ENCODE data around the gene LAMB4. TPM values are rescaled to one million over a fixed set of nuclear protein-coding genes. Genes with fewer than 3 reads are reported as not detected.

The LAMB4 gene
- polyA plus RNA-seq, 1 donor, result 0.42 TPM

DNA sequence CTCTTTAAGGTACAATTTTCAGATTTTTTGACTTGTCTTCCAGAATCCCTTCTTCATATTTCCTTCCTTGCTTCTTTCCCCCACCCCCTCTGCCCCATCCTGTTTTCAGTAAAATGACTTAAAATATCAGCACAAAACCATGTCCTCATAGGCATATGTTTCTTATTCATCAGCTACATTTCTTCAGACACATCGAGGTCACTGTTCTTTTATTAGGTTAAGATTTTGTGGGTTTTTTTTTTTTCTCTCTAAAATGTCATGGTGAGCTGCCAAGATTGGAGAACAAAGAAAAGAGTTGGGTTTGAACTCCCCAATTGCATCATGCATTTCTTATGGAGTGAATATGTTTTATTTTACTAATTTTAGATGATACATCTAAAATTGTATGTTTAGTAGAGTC, 35.8 kb downstream of the LAMB4 start:
- no peaks in the 10 kb centered on the region for H3K9me3 ChIP-seq (ENCODE audit: control insufficient read depth, low read depth, low read length)
- H3K27ac ChIP-seq (ENCODE audit: low read length), result peak overlapping the region; percentile 76
- H3K36me3 ChIP-seq (ENCODE audit: control insufficient read depth, insufficient read depth, low read length), result no peaks in the 10 kb centered on the region
- peaks cover 20% of the 10 kb centered on the region for H3K4me1 ChIP-seq (ENCODE audit: control insufficient read depth, insufficient read depth, low read length)
- H3K4me3 ChIP-seq (ENCODE audit: low read length), result no peak overlapping the region
- no peaks in the 10 kb centered on the region for H3K27me3 ChIP-seq (ENCODE audit: control insufficient read depth, insufficient read depth, low read length)
- DNase-seq, result no peak
- WGBS (ENCODE audit: insufficient coverage, low lambda C conversion rate), result no CpG with 5 or more reads among the region's 1 CpG

DNA sequence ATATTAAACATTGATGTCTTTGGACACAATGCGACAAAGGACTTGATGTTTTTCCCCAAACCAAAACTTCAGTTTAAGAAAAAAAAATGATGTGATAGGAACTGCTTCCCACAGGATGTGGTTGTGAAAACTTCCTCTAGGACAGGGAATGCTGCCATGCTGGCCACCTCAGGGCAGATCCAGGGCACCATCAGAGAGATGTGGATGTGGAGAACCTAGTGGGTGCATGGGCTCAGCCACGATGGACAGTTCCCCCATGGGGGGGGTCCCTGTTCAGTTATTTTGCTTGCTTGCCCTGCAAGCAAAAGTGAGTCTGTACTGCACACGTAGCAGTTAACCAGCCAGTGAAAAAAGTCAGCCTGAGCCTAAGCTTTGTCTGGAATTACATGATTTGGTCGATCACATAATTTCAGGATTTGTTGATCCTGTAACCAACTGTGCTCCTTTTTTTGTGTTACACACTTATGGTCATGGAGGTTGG, 36.3 kb downstream of the LAMB4 start:
- Histone ChIP-seq H3K27me3 (ENCODE audit: control insufficient read depth, insufficient read depth, low read length) (no peaks in the 10 kb centered on the region), H3K4me1 (ENCODE audit: control insufficient read depth, insufficient read depth, low read length) (peaks cover 24% of the 10 kb centered on the region), H3K36me3 (ENCODE audit: control insufficient read depth, insufficient read depth, low read length) (no peaks in the 10 kb centered on the region), H3K27ac (ENCODE audit: low read length) (peak overlapping the region; percentile 76), H3K9me3 (ENCODE audit: control insufficient read depth, low read depth, low read length) (no peaks in the 10 kb centered on the region), H3K4me3 (ENCODE audit: low read length) (no peak overlapping the region)
- no peak for DNase-seq
- no CpG with 5 or more reads among the region's 4 CpGs for WGBS (ENCODE audit: insufficient coverage, low lambda C conversion rate)

DNA sequence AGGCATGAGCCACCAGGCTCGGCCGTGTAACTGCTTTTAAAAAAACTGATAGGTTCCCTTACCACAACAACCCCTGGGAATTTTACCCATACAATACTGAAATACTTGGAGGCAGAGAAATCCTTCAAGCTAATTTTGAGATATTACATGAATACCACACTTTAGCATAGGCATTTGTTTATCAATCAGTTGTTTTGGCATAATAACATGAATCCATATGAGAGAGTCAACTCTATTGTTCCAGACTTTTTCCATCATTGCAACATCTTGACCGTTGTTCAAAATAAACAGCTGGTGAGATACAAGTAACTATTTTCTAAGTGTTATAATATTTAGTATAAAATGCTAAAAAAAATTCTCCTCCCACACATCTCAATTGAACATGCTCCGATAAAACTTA, 36.8 kb downstream of the LAMB4 start:
- 80% methylated on average over 1 of the region's 4 CpGs for WGBS (ENCODE audit: insufficient coverage, low lambda C conversion rate)
- H3K27ac ChIP-seq (ENCODE audit: low read length), result no peak overlapping the region
- no peak overlapping the region for H3K4me3 ChIP-seq (ENCODE audit: low read length)
- no peaks in the 10 kb centered on the region for H3K36me3 ChIP-seq (ENCODE audit: control insufficient read depth, insufficient read depth, low read length)
- peaks cover 30% of the 10 kb centered on the region for H3K4me1 ChIP-seq (ENCODE audit: control insufficient read depth, insufficient read depth, low read length)
- DNase-seq, result no peak
- H3K9me3 ChIP-seq (ENCODE audit: control insufficient read depth, low read depth, low read length), result no peaks in the 10 kb centered on the region
- no peaks in the 10 kb centered on the region for H3K27me3 ChIP-seq (ENCODE audit: control insufficient read depth, insufficient read depth, low read length)

DNA sequence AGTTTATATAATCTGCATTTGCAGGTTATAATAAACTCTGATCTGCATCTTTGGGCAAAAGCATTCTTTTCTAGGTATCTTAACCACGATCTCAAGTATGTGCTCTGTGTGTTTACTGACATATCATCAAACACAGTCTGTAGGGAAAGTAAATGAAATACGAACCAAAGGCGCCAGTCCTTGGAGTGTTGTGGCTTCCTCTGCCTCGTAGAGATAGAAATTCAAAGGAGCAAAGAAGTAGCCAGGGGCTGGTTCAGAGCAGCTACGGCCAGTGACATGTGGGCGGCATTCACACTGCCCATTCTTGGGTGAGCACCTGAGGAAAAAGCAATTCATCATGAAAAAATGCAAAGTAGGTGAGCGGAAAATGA, 38.7 kb downstream of the LAMB4 start:
- Histone ChIP-seq H3K9me3 (ENCODE audit: control insufficient read depth, low read depth, low read length) (no peaks in the 10 kb centered on the region), H3K27ac (ENCODE audit: low read length) (no peak overlapping the region), H3K4me1 (ENCODE audit: control insufficient read depth, insufficient read depth, low read length) (peaks cover 44% of the 10 kb centered on the region), H3K36me3 (ENCODE audit: control insufficient read depth, insufficient read depth, low read length) (no peaks in the 10 kb centered on the region), H3K4me3 (ENCODE audit: low read length) (no peak overlapping the region), H3K27me3 (ENCODE audit: control insufficient read depth, insufficient read depth, low read length) (no peaks in the 10 kb centered on the region)
- DNase-seq, result no peak
- no CpG with 5 or more reads among the region's 7 CpGs for WGBS (ENCODE audit: insufficient coverage, low lambda C conversion rate)

DNA sequence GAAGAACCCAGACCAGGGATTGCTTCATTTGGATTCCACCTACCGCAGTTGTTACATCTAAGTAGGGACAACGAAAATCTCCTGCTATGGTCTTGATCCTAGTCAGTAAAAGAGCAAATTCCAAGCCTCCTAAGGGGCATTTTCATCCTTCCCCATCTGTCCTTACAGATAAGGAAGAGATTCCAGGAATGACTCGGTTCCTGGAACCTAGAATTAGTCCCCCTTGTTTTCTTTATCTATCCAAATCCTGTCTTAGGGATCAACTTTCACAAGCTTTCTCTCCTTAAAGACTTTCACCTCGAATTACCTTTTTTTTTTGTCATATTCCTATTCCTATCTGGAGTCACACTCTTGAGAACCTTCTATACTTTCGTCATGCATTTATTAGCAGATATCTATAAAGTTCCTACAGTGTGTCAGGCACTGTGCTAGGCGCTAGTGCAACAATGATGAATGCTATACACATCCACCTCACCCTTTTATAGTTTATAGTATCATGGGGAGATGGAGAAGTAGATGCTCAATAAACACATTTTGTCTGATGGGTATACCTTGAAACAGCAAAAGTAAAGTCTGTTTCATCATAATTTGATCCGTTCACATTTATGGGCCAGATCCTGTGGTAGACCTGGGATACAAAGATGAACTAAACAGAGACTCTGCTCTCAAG, 39.2 kb downstream of the LAMB4 start:
- H3K27ac ChIP-seq (ENCODE audit: low read length), result no peak overlapping the region
- H3K9me3 ChIP-seq (ENCODE audit: control insufficient read depth, low read depth, low read length), result no peaks in the 10 kb centered on the region
- H3K4me3 ChIP-seq (ENCODE audit: low read length), result no peak overlapping the region
- no peak for DNase-seq
- H3K27me3 ChIP-seq (ENCODE audit: control insufficient read depth, insufficient read depth, low read length), result no peaks in the 10 kb centered on the region
- H3K4me1 ChIP-seq (ENCODE audit: control insufficient read depth, insufficient read depth, low read length), result peaks cover 44% of the 10 kb centered on the region
- H3K36me3 ChIP-seq (ENCODE audit: control insufficient read depth, insufficient read depth, low read length), result no peaks in the 10 kb centered on the region
- WGBS (ENCODE audit: insufficient coverage, low lambda C conversion rate), result 61% methylated on average over 2 of the region's 7 CpGs

DNA sequence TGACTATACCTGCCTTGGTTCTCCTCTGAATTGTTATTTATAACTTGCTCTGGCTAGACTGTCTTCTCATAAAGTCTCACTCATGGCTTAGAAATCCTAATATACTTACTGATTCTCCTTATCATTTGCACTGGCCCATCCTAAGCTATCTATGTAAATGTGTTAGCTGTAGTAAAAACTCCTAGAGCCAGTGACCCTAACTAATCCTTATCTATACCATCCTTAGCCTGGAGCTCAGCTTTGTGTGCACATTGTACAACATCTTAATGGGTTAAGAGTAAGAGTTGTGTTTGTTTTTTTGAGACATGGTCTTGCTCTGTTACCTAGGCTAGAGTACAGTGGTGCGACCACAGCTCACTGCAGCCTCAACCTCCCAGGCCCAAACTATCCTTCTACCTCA, 40.8 kb downstream of the LAMB4 start:
- Histone ChIP-seq H3K9me3 (ENCODE audit: control insufficient read depth, low read depth, low read length) (no peaks in the 10 kb centered on the region), H3K27me3 (ENCODE audit: control insufficient read depth, insufficient read depth, low read length) (no peaks in the 10 kb centered on the region), H3K4me3 (ENCODE audit: low read length) (no peak overlapping the region), H3K36me3 (ENCODE audit: control insufficient read depth, insufficient read depth, low read length) (no peaks in the 10 kb centered on the region), H3K4me1 (ENCODE audit: control insufficient read depth, insufficient read depth, low read length) (peaks cover 34% of the 10 kb centered on the region), H3K27ac (ENCODE audit: low read length) (peak overlapping the region; percentile 71)
- WGBS (ENCODE audit: insufficient coverage, low lambda C conversion rate), result no CpG with 5 or more reads among the region's 1 CpG
- DNase-seq, result no peak

DNA sequence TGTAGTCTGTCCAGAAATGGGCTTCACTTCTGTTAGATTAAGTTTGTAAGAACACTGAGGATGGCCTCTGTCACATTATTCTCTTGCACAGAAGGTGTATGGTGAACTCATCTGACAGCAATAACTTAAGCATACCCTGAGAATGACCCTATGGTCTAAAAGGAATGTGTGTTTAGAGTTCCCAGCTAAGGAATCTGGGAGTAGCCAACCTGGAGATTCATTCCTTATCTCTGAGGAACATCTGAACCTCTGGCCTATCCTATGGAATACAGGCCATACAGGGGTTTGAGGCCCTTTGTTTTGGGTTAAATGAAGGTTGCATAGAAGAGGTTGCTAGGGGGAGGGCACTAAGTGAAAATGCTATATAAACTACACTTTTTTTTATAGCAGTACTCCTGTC, 41.4 kb downstream of the LAMB4 start:
- no peaks in the 10 kb centered on the region for H3K9me3 ChIP-seq (ENCODE audit: control insufficient read depth, low read depth, low read length)
- no peak overlapping the region for H3K4me3 ChIP-seq (ENCODE audit: low read length)
- H3K27ac ChIP-seq (ENCODE audit: low read length), result peak overlapping the region; percentile 71
- H3K36me3 ChIP-seq (ENCODE audit: control insufficient read depth, insufficient read depth, low read length), result no peaks in the 10 kb centered on the region
- H3K4me1 ChIP-seq (ENCODE audit: control insufficient read depth, insufficient read depth, low read length), result peaks cover 29% of the 10 kb centered on the region
- no peaks in the 10 kb centered on the region for H3K27me3 ChIP-seq (ENCODE audit: control insufficient read depth, insufficient read depth, low read length)
- DNase-seq, result peak in 1 of 2 donors; percentile 38

DNA sequence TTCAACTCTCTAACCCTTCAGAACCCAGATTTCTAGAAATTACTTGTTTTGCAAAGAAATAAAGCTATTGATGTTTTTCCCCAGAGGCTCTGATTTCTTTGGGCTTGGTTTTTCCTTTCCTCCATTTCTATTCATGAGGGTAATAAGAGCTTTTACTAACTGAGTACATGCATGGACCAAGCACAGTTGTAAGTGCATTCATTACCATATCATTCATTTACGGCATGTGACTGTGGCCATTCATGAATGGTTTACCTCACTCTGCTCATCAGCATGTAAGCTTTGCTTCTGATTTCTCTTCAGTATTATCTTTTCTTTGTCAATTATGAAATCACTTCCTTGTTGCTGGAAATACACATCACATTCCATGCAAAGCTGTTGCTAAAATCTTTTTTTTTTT, 42.4 kb downstream of the LAMB4 start:
- Histone ChIP-seq H3K4me1 (ENCODE audit: control insufficient read depth, insufficient read depth, low read length) (peaks cover 29% of the 10 kb centered on the region), H3K9me3 (ENCODE audit: control insufficient read depth, low read depth, low read length) (no peaks in the 10 kb centered on the region), H3K4me3 (ENCODE audit: low read length) (no peak overlapping the region), H3K27ac (ENCODE audit: low read length) (no peak overlapping the region), H3K27me3 (ENCODE audit: control insufficient read depth, insufficient read depth, low read length) (no peaks in the 10 kb centered on the region), H3K36me3 (ENCODE audit: control insufficient read depth, insufficient read depth, low read length) (no peaks in the 10 kb centered on the region)
- no peak for DNase-seq
- no CpG with 5 or more reads among the region's 1 CpG for WGBS (ENCODE audit: insufficient coverage, low lambda C conversion rate)

DNA sequence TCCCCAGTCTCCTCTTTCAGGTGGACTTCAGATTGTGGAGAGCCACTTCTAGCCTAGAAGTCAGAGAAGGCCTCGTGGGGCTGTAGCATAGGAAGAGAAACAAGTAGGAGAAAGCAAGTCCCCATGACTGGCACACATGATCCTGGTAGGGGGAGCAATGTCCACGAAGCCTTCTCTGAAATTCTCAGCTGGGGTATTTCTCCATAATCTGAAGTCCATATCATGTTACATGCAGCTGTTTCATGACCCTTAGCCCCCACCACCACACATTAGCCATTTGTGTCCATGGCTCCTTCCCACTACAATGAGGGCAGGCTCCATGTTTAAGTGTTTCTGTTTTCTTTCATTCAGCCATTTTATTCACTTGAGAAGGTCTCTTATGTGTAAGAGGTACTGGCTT, 43.2 kb downstream of the LAMB4 start:
- no CpG with 5 or more reads among the region's 2 CpGs for WGBS (ENCODE audit: insufficient coverage, low lambda C conversion rate)
- no peaks in the 10 kb centered on the region for H3K36me3 ChIP-seq (ENCODE audit: control insufficient read depth, insufficient read depth, low read length)
- H3K4me1 ChIP-seq (ENCODE audit: control insufficient read depth, insufficient read depth, low read length), result peaks cover 29% of the 10 kb centered on the region
- no peak overlapping the region for H3K27ac ChIP-seq (ENCODE audit: low read length)
- H3K27me3 ChIP-seq (ENCODE audit: control insufficient read depth, insufficient read depth, low read length), result no peaks in the 10 kb centered on the region
- H3K4me3 ChIP-seq (ENCODE audit: low read length), result no peak overlapping the region
- no peaks in the 10 kb centered on the region for H3K9me3 ChIP-seq (ENCODE audit: control insufficient read depth, low read depth, low read length)
- DNase-seq, result no peak

DNA sequence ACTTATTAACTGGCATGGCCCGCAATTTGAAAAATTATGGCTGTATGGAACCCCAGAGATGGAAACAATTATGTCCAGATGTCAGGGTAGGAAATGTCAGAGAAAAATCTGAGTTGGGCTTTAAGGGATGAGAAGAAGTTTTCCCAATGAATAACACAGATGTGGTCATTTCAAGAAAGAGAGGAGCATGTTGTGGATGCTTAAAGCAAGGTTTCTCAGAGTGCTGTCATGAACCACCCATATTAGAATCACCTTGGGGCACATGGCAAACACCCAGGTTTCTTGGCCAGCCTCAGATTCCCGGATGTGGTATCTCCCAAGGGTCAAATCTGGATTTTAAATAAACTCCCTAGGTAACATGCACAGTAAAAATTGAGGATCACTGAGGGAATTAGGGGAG, 43.6 kb downstream of the LAMB4 start:
- no peaks in the 10 kb centered on the region for H3K36me3 ChIP-seq (ENCODE audit: control insufficient read depth, insufficient read depth, low read length)
- WGBS (ENCODE audit: insufficient coverage, low lambda C conversion rate), result no CpG with 5 or more reads among the region's 2 CpGs
- H3K27ac ChIP-seq (ENCODE audit: low read length), result no peak overlapping the region
- H3K27me3 ChIP-seq (ENCODE audit: control insufficient read depth, insufficient read depth, low read length), result no peaks in the 10 kb centered on the region
- H3K9me3 ChIP-seq (ENCODE audit: control insufficient read depth, low read depth, low read length), result no peaks in the 10 kb centered on the region
- DNase-seq, result no peak
- no peak overlapping the region for H3K4me3 ChIP-seq (ENCODE audit: low read length)
- peaks cover 29% of the 10 kb centered on the region for H3K4me1 ChIP-seq (ENCODE audit: control insufficient read depth, insufficient read depth, low read length)

DNA sequence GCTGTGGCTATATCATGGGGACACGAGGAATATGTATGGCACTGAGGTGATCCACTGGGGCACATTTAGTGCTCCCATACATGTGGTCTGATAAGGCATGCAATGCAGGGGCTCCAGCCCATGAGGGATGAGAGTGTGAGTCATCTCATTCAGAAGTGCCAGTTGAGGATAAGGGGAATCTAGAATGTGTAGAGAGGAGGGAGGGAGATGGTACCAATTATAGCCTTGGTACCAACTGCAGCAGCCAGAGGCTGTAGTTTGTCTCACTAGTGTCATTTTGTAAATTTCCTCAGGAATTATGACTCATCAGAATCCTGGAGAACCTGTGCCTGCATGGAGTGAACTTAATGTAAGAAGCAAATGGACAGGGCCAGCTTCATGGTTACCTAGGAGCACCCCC, 46.2 kb downstream of the LAMB4 start:
- no peak overlapping the region for H3K4me3 ChIP-seq (ENCODE audit: low read length)
- no peaks in the 10 kb centered on the region for H3K27me3 ChIP-seq (ENCODE audit: control insufficient read depth, insufficient read depth, low read length)
- WGBS (ENCODE audit: insufficient coverage, low lambda C conversion rate), result no CpG with 5 or more reads among the region's 1 CpG
- no peak overlapping the region for H3K27ac ChIP-seq (ENCODE audit: low read length)
- no peak for DNase-seq
- H3K4me1 ChIP-seq (ENCODE audit: control insufficient read depth, insufficient read depth, low read length), result peaks cover 38% of the 10 kb centered on the region
- no peaks in the 10 kb centered on the region for H3K36me3 ChIP-seq (ENCODE audit: control insufficient read depth, insufficient read depth, low read length)
- H3K9me3 ChIP-seq (ENCODE audit: control insufficient read depth, low read depth, low read length), result no peaks in the 10 kb centered on the region
